HS-5 (cell line): ENCODE data around the gene CCBE1.
A peak's percentile ranks its signal among the peaks of the same experiment; 100 is the strongest.
"Not testable (repeated sequence)": the region's sequence is repeated elsewhere in the genome, so short reads cannot be mapped to it uniquely, and the experiment has no call there.

ENCODE experiments used
- DNase-seq: peaks from one replicate; pipeline ENCODE4 v3.0.0-alpha.2; 2012; ENCODE audit warnings: low read depth

Gene CCBE1

DNA sequence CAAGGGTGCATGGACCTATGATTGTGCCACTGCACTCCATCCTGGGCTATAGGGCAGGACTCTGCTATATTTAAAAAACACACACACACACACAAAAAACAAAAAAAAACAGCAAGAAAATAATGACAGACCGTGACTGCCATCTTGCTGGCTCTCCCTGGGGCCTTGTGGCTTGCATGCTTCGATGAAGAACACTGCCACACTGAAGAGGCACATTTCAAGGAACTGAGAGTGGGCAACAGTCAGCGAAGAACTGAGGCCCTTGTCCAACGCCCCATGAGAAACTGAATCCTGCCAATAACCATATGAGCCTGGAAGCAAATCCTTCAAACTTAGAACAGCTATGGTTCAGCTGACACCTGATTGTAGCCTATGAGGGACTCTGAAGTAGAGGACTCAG, 158.1 kb downstream of the CCBE1 start:
- no peak for DNase-seq

DNA sequence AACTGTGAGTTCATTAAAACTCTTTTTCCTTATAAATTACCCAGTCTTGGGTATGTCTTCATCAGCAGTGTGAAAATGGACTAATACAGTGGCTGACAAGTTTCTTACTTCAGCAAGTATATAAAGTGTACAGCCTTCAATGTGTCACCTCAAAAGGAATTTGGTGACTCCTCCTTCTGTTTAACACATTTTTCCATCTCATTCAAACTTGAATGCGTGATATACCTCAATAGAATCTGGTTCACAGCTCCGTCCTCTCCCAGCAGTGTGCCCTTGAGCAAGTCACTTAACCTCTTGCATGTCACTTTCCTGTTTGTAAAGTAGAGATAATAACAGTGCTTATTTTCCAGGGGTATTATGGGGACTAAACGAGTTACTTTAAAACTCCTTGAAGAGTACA, 159.6 kb downstream of the CCBE1 start:
- DNase-seq = no peak

DNA sequence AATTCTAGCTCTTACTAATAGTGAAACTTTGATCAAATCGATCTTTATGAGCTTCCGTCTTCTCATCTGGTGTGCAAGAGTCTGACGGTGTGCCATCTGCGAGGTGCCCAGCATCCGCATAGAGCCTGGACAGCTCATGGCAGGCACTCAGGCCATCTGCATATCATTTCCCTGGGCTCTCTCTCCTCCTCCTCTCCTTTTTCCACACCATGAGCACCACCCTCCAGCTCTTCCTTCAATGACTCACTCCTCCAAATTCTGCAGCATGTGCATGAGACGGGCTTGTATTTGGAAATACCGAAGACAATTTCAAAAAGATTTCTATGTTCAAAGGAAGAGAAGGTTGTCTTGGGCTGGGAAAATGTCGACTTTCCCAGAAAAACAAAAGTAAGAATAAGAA, 161.1 kb downstream of the CCBE1 start:
- DNase-seq = no peak

DNA sequence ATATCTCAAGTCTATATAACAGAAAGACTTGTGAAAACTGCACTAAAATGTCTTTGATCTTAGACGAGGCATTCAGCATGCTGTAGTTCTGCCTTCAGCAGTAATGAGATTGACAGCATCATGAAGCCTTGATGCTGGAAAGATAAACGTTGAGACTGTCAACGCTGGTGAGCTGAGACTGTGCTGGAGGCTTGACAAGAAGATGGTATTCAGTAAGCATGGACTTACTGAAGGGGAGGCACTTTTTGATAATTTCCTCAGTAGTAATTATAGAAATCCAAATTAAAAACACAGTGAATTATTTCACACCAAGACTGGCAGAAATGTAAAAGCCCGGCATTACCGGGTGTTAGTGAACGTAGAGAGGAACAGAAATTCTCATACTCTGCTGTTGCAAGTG, 162.2 kb downstream of the CCBE1 start:
- DNase-seq = no peak

DNA sequence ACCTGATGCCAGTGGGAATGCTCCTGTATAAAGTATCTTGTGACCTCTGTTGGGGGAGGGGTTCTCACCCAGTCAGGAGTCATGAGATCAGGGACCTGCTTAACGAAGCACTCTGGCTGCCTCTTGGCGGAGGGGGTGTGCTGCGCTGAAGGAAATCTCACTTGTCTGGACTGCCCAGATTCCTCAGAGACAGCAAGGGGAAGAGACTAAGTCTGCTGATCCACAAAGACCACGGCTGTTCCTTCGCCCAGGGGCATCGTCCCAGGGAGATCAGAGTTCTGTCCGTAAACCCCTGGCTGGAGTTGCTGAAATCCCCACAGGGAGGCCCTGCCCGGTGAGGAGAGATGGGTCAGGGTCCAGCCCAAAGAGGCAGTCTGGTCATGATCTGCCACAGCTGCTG, 168.4 kb downstream of the CCBE1 start:
- DNase-seq = no peak

DNA sequence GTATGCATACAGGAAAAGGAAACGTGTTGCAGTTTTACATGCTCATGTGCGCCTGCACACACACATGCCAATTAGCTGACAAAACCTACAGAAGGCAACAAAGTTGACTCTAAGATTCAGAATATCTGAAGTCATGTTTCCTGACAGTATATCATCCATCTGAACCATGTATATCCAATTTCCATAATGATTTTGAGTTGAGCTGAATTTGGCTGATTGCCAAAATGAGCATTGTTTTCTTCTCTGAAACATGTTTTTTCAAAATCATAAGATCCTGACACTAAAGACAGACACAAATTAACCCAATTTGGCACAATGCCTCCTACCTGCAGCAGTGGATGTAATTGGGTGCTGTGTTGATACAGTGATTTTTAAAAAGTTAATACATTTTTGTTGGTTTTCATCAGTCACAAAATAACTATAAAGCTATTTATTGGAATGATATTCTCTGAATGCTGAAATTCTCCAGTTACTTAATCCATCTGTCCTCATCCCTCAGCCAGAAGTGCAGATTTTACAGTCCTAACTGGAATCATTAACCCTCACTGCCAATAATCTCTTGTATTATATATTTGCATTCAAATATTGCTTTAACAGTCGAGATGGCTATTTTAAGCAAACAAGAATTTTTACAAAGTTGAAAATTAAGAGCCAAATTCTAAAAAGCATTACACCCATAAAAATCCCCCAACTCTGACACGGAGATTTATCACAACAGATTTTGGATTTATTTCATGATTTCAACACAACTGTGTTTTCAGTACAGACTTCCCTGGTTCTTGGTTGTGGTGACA, 176.5 kb downstream of the CCBE1 start:
- no peak for DNase-seq

DNA sequence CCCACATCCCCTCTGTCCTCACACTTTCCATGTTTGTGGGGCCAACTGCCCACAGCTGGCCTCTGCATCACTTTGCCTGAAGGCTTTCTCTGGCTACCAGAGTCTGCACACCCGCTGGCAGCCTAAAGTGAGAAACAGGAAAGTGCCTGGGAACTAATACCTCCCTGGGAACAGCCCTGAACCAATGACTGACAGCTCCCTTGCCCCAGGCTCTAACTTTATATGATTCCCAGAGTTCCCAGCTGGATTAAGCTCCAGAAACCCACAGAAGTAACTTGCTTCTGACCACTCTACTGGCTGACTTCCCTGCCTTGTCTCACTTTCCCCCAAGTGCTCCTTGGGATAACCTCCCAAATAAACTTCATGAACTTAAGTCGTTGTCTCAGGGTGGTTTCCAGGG, 178.5 kb downstream of the CCBE1 start:
- DNase-seq = no peak

DNA sequence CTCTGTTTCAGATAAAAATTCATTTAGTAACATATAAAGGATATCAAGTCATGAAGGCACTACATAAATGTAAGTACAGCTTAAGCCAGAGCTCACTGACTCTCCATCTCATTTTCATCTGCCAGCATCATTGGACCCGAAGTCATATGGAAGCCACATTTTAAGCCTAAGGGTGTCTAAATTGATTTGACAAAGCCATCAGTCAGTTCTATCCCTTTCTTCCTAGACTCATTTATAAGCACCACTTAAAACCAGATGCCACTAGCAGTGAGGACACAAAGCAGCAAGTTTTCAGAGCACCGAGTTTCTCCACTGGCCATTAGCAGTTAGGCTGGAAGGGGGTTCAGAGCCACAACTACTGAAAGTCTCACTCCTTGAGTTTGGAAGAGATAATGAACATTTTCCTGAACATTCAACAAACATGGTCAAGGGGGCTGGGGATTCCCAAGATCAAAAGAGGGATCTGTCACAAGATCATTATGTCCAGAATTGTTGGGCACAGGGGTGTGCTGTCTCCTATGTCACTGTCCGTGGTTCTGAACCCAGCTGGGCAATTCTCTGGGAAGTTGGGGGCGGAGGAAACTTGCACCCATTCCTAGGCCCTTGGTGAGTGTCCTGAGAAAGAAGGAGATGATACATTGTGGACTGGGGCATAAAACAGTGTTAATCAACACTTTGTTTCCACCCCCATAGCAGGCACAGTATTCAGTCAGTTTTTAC, 179.6 kb downstream of the CCBE1 start:
- DNase-seq = no peak

DNA sequence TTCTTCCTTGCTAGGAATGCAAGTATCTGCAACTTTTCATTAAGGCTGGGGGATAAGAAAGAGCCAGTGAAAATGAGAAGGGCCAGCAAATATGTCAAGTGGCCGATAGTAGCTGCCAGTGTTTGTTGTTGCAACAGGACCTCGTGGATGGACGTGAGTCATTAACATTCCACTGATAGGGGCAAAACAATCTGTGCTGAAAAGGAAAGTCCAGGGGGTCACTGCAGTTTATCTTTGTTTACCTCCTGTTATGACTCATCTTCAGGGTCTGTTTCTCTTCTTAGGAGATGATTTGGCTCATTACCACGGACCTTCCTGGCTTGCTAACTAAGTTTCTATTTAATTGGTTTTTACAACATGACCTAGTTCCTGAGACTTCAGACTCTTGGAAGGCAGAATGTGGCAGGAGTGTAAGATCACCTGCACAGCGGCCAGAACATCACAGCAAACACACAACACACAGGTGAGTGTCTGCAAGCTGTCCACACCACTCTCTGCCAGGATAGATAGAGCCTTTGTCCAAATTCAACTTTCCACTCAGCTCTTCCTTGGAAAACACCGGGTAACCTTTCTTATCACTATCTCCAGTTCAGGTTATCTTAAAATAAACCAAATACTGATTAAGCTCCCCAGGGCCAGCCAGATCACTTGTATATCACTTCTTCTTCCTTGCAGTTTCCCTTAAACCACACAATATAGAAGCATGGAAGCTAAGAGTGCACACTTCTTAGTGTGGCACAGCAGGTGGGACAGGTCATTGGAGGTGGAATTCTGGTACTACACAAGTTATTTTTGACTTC, 180.7 kb downstream of the CCBE1 start:
- DNase-seq = peak; percentile 57

DNA sequence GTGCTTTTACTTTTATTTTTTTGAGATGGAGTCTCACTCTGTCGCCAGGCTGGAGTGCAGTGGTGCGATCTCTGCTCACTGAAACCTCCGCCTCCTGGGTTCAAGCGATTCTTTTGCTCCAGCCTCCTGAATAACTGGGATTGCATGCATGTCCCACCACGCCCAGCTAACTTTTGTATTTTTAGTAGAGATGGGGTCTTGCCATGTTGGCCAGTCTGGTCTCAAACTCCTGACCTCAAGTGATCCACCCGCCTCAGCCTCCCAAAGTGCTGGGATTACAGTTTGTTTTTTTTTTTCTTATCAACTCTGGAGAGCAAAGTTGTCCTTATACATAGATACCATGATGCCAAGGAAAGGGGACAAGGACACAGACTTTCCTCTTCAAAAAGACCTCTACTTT, 181.3 kb downstream of the CCBE1 start:
- DNase-seq = not testable (repeated sequence)

DNA sequence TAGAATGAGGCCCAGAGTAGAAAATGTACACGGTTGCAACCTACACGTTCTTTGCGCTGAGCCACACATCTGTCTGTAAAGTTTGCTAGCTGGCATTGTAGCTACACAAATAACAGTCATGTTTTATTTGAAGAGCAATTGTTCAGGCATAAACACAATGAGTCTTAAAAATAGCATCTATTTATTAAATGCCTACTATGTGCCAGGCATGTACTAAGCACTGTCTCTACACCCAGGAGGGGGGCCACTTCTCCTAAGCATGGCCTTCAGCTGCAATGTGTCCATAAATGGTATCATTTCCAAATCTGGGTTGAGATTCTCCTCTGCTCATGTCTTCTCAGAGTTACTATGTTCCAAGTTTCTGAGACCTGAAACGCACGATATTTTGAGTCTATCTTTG, 182.1 kb downstream of the CCBE1 start:
- DNase-seq = no peak

DNA sequence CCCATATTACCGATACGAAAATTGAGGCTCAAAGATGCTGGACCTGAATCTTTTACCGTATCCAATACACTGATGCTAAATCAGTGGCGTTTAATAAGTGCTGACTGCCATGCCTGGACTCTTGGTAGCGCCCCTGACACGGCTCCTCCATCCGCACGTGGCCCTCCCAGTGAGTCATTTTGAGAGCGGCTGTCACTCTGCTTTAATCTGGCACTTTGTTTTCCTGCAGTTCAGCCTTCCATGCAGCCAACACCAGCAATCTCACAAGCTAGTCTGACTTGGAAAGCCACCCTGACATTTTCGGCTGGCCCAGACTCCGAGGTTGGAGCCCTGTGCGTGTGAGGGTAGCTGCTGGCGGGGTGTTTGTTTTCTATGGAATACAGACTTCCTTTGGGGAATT, 183.0 kb downstream of the CCBE1 start:
- DNase-seq = no peak

DNA sequence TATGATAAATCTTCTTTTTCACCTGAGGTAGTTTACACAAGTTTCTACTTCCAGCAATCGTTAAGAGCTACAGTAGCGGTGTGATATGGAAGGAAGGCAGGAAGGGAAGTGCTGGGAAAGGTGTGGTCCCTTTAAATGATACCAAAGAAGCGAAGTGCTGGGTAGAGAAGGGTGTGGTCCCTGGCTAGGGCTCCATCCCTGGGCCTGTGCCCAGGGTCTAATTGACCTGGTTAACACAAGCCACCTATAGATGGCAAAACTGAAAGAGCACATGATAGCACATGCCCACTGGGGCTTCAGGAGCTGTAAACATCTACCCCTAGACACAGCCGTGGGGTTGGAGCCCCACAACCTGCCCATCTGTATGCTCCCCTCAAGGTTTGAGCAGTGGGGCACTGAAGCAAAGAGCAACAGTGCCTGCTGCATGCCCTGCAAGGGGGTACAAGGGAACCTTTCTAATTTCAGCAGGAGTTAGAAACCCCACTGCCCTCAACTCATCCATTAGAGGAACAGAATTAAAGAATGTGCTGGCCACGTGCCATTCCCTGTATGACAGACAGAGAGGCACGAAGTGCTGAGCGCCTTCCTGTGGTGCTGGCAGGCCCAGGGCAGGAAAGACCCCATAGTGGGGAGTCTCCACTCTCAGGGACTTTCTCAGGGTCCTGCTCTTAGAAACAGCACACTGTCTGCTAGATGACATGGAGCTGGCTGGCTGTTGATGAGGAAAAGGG, 185.0 kb downstream of the CCBE1 start:
- DNase-seq = no peak

DNA sequence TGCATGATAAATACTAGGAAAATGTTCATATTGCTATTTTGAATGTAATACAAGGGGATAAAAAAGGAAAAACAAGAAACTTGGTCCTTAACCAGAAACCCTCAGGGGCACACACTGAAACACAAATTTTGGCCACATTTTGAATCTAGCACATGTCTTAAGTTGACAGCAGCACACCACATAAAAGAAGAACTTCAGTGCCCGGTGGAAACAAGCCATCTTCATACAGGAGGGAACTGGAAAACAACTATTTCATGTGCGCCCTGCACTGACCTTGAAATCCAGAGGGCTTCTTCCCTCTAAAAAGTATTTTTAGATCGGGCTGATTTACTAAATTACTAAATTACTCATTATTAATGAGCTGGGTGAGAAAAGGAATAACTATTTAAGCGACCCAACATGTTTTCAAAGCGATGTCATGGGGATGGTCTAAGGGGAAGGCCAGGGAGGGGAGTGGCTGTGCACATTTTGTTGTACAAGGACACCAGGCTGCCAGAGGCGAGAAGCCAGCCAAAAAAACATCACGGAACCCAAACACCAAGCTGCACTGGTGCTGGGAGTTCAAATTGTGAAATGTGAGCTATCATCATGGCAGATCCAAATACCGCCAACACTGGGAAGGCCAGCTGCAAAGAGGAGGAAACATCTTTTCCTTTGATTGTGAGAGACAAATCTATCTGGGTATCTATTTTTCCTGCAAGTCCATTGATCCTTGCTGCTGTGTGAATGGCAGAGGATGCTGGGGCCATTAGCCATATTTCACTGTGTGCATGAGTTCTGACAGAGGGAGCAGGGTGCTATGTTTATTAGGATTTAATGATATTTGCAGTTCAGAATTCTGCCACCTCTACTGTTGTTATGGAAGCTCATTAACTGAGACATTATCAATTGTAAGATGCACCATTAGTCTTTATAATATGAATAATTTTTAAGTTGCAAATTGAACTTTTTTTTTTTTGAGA, 187.5 kb downstream of the CCBE1 start:
- no peak for DNase-seq

DNA sequence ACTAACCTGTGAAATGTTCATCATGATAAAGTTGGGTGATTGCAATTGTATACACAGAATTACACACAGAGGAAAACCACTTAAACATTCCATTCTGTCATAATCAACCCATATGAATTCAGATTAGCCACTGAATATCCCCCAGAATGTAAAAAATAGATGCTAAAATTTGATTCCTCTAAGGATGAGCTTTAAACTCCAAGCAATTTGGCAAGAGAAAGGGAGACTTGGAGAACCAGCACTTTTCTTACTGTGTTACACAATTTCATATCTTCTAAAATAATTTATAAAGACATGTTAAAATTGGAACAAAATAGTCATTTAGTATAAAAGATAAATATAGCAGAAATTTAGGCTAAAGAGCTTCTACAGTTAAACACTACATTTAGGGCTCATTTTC, 191.9 kb downstream of the CCBE1 start:
- peak; percentile 20 for DNase-seq

DNA sequence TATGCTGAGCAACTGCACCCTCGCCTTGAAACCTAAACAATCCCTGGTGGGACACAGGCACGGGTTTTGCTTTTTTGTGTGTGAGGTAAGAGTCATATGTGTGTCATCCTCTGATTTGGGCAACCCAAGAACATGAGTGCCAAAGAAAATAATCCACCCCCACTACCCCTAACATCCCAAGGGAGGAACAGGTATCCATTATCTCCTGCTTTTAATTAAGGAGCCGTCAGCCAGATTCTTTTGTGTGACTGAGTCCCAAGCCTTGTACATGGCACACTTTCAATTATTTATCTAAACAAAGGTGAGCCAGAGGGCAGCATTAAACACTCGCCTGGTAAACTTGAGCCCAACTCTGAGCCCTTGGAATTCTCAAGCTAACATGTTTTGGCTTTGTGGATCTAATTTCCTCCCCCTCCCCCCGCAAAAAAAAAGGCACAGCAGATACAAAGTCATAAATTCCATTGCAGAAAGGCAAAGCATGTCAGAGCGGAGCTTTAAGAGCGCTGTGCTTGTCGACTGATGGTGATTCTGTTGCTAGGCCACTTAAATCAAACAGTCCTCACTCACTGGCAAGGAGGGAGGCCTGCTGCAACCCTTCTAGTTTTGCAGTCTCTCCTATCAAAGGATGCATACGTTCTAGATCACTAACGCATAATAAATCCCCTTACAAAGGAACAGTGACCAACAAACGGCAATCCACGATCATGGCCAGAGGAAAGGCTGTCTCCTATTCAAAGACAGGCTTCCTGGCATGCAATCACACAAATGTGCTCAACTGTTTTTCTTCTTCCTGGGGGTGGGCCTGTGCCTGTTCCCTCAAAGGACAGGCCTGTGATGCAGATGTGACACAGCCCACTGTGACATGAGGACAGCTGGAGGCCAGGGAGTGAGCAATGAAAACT, 194.7 kb downstream of the CCBE1 start:
- peak; percentile 49 for DNase-seq

DNA sequence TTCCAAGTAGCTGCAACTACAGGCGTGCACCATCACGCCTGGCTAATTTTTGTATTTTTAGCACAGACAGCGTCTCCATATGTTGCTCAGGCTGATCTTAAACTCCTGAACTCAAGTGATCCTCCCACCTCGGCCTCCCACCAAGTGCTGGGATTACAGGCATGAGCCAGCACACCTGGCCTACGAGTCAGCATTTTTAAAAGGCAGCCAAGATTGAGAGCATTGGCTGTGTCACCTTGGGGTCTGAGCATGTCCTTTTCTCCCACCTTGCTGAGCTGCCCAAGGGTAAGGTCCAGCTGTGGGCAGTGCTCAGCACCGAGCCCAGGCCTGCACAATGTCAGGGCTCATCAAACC, 195.3 kb downstream of the CCBE1 start:
- DNase-seq = peak; percentile 13

DNA sequence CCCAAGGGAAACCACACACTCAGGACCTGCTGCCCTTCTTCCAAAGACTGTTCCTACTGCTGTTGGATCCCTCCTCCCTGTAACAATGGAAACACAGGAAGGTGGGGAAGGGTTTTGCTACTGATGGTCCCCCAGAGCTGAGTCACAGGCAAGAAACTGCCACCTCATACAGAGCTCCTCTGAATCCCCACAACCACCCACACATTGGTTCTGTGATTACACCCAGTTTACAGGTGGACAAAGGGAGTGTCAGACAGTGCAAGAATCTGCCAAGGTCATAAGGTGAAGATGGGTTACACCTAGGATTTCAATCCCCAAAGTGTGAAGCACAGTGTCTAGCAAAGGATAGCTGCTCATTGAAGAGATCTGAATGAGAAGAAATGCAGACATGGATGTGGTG, 196.5 kb downstream of the CCBE1 start:
- no peak for DNase-seq

DNA sequence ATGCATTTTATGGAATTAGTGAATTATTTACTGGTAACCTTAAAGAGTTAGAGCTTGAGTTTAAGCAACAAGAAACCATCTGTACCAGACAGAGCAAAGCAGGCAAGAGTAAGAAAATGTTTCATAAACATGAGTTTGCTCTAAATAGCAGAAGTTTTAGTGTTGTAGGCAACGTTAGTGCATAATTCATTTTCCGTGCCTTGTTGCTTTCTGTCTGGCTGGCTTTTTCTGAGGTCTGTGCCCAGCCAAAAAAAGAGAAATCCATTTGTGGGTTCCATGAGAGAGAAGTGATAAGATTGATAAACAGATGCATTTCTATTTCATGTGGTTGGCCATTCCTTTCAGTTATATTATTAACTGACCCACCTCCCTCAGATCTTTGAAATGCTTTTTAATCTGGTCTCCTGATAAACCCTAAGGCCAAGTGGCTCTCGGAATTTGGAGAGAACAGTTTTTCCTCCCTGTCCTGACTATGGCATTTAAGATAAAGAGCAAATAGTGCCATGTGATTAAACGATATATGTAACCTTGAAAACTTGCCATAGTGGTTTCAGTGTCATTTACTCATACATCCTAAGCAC, 198.6 kb downstream of the CCBE1 start:
- no peak for DNase-seq
